NCI-H2107 treated with DMSO at 0.1 percent for 48 hours (cell line): ENCODE data around the gene SH3GL1.

Source experiments
- DNase-seq: peaks from one replicate; lab custom pipeline; 2025; ENCODE audit not compliant: unreplicated experiment; lab: John Stamatoyannopoulos, UW

The SH3GL1 gene

DNA sequence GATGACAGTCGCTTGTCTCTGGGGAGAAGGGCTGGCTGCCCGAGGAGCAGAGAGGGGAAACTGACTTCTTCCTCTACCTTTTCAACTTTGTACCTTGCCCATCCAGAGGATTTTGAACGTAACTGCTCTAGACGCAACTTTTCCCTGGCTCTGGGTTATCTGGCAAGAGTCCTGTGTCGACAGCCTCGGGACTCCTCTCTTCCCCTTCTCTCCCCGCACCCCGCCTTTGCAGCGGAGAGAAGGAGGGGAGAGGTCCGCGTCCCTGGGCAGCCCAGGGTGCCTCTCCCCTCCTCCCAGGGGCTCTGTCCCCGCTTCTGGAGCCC is 574 bp downstream of the SH3GL1 start:
- no peak for DNase-seq

DNA sequence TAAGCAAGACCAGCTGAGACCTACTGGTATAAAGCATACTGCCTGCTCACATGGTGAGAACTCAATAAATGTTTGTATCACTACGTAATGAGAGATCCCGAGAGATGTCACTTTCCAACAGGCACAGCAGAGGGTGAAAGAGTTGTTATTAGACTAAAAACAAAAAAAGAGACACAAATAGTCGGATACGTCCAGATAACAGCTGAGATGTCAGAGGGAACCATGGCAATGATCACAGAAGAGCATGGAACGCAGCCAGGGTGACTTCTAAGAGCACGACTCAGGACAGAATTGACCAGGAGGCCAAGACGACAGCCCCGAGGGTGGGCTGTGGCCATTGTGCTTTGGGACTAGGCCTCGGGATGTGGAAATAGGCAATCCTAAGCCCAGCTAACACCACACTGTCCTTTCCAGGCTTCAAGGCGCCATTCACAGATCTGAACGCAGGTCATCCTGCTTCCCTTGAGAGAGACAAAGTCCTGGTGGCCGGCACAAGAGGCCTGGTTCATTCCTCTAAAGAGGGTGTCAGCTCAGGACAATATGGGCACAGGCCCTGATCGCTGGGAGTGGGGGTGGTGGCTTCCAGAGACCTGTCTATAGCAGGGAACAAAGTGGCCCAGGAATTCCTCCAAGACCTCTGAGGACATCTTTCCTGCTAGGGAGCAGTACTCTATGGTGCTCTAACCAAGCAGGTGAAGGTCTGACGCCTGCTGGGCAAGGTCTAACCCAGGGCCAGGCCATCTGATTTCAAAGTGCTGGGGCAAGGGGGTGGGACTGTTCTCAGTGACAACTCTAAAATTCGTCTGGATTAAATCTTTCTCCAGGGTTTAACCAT is 3.2 kb downstream of the SH3GL1 start:
- no peak for DNase-seq

GRCh38 chr19:4393947-4394590 is 6.3 kb downstream of the SH3GL1 start:
- DNase-seq: no peak

GRCh38 chr19:4391701-4392483 is 8.5 kb downstream of the SH3GL1 start:
- no peak for DNase-seq

DNA sequence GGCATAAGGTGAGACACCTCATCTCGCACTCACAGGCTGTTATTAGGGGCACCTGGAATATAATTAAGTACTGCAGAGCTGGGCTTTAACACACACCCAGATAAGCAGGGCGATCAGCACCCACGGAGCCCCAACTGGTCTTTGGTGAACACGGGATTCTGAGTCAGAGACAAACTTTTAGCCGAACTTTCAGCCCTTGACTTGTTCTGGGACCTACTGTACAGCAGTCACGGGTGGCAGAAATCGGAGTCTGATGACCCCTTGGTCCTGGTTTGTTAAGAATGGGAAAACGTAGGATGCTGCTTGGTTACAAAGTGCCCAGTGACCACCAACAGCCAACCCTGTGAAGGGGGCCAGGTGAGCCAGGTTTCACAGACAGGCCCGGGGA is 9.0 kb downstream of the SH3GL1 start:
- DNase-seq: no peak

DNA sequence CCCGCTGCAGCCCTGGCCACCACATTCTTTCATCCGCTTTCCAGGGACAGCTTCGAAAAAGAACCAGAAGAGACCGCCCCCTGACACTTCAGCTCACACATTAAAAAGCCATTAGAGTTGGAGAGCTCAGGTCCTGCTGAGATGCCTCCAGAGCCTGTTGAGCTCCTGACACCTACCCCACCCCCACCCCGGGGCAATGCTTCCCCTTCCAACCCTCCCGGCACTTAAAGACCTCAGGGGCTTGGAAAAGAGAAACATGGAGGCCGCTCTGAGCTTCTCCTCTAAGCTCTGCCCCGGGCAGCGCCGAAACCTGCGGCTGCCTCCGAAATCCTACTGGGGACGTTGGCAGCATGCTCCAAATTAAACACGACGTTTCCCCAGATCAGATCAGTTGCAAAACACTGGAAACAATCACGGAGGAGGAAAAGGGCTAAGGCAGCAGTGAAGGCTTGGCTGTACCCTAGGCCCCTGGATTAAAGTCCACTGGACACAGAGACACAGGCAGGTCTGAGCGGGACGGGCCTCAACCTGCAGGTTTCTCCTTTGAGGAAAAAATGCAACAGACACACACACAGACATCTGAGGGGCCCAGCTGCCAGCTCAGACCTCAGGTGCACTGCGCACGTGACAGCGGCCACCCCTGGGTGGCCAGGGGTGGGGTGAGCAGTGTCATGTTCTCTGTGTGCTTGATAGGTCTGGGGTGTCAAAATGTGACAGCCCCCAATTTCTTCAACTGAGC is 9.6 kb downstream of the SH3GL1 start:
- peak; percentile 57 for DNase-seq

GRCh38 chr19:4390017-4390566 is 10.3 kb downstream of the SH3GL1 start:
- no peak for DNase-seq

GRCh38 chr19:4389511-4390016 is 10.8 kb downstream of the SH3GL1 start:
- DNase-seq: no peak

- no peak for DNase-seq
Measured at GRCh38 chr19:4389064-4389375, 11.3 kb downstream of the SH3GL1 start.

DNA sequence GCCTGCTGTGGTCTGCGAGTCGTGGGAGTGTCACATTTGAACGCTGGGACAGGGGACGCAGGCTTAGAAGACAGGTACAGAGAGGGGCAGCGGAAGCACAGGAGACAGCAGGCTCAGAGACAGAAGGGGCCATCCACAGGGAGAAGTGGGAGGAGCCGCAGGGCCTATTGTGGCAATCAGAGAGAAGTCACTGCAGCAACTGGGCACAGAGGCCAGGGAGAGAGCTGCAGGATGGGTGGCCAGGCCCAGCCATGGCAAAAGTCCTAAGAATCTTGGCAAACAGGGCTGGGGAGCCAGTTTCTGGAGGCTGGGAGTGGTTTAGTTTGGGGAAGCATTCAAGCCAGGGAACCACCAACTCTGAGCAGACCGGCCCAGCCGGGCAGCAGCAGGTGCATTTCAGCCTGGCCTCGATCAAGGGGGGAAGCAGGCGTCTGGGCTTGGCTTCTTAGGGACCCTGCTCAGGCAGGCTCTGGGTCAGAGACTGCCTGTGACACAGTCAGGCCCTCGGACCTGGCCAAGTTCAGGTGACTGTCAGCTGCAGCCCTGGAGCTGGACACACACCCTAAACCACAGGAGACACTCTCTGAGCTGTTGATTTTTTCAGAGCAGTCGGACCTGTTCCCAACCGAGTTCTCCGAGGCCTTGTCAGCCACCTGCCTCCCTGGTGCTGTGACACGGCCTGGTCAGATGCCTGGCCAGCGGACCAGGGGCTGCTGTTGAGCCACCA is 11.8 kb downstream of the SH3GL1 start:
- DNase-seq: no peak

DNA sequence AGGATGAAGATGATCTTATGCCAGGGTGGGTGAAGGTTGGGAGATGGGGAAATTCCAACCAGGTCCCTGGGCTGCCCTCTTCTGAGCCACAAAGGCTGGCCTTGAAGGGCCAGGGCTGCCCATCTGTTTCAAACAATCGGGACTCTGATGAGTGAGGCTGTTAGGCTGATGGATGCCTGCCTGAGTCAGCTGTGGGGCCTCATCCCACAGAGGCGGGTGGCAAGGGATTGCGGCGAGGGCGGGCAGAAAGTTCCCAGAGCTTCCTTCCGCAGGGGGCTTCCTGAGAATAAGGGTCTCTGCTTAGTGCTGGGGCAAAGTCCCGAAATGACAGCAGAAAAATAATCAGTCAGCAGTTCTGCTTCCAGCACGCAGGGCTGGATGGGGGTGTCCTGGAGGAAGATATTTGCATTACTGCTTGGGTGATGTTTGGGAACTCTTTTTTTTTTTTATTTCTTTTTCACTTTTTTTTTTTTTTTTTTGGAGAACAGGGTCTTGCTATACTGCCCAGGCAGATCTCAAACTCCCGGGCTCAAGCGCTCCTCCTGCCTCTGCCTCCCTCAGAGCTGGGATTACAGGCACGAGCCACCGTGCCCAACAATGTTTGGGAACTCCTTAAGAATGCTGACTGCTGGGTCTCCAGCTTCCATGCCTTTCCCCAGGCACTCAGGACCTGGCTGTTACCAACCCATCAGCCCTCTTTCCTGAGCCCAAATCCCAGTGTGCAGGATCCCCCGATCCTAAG is 14.1 kb downstream of the SH3GL1 start:
- no peak for DNase-seq

DNA sequence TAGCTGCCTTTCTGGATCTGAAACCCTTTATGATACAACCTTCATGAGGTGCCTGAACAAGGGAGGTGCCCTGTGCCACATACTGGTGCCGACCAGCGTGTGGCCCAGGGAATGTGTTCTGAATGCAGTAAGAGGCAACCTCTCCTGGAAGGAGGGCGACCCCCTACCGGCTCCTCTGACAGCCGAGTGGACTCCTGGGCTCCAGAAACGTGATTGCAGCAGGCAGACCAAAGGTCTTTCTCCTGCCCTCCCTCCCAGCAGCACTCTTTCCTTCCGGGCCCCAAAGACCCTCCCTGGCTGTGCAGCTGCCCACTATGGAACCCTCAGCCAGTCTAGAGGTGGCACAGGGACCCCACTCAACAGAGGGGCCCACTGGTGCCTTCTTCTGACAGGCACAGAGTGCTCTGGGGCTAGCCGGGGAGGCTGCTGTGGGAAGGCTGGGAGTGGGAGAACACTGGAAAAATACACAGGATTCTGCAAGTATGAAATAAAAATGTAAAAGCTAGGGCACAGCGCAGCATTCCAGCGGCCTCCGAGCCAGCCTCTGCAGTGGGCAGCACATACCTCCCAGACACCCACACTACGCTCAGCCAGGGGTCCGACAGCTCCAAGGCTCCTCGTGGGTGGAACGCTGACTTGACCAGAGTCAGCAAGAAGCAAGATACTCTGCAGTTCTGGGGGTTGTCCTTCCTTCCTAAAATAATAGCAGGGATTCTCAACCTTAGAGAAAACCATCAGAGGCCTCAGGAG is 14.9 kb downstream of the SH3GL1 start:
- no peak for DNase-seq

DNA sequence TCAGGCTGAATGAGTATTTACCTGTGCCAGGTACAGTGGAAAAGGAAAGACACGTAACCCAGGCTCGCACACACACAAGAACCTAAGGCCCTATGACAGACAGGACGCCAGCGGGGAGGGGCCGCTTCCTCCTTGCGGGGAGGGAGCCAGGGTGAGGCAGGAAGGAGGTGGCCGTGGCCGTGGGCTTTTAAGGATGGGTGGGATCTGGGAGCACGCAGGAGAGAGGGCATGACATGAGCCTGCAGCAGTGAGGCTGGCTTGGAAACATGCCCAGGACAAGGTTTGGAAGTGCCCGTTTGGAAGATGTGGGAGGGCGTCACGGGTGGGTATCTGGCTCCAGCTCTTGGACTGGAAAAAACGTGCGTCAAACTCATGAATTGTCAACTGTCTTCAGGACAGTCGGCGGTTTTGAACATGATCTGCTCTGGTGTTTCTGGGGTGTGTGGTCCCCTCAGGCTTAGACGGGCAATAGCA is 20.1 kb downstream of the SH3GL1 start:
- no peak for DNase-seq

DNA sequence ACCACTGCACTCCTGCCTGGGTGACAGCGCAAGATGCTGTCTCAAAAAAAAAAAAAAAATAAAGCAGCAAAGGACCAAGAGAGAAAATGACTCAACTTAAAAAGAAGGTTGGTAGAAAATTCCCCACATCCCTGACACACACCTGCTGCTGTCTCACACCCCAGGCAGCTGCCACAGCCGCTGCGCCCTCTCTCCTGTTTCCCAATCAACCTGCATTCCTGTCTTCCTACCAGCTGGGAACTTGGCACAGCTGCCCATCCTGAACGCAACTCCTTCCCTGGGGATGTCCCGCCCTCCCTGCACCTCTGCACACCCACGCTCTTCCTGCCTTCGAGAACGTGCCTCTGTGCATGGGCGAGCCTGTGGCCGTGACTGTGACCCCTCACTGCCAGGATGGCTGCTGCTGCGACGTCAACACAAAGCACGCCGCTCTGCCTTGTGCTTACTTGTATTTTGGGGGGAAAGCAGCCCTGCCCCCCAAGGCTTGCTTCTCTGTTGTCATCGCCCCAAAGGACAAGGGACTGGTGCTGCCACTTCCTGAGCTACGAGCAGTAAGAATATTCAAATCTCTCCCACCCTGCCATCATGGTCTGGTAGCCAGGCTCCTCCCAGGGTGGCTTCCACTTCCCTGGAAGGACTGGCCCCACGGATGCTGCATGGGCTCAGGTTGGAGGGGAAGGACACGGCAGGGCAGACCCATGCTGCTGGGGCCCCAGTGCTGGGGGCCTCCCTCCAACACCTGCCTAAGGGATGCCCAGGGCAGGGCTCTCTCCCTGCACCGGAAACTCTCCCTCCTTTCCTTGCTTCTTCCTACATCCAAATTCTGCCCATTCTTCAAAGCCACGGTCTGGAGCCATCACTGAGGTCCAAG is 20.7 kb downstream of the SH3GL1 start:
- DNase-seq: peak; percentile 63

DNA sequence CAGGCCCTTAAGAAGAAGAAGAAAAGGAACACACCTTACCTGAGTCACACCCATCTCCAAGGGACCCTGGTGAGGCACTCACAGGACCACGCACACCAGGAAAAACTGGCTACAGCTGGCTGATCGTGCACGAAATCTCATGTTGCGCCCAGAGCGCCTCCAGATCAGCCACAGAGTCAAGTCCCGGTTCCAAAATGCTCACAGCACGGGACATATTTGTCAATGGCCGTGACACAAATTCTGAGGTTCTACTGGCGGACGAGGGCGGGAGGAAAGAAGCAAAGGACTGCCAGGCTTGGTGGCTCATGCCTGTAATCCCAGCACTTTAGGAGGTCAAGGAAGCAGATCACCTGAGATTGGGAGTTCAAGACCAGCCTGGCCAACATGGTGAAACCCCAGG is 21.5 kb downstream of the SH3GL1 start:
- no peak for DNase-seq

DNA sequence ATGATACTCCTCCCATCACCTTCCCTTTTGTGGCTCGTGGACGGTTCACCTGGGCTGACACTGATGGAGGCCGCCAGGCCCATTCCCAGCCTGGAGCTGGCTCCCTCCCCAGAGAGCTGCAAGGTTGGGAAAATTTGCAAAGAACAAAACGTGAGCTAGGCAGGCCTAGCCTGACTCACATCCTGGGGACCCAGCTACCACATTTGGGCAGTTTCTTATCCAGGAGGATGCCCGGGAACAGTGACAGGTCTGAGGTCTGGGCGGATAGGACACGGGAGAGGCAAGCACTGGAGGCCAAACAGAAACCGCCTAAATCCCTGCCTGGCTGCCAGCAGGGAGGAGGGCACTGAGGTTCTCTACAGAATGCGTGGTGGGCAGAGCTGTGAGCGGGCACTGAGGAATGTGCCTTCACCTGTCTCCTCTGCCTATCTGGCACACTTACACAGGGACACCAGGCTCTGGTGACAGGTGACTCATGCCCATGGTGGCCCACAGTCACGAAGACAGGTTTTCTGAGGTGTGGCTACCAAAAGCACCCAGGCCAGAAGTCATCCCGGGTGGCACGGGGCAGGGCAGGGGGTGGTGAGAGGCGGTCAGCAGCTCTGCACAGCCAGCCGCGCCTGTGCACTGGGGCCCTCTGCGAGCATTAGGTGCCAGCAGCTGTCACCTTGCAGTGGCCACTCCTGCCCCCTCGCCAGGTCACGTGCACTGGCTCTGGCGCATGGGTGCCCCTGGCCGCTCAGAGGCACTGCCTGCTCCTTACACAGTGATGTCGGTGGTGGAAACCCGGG is 23.2 kb downstream of the SH3GL1 start:
- no peak for DNase-seq

- no peak for DNase-seq
Measured at GRCh38 chr19:4376671-4376990, 23.7 kb downstream of the SH3GL1 start.
